NK-92 treated with Interleukin-12 subunit alpha and Interleukin-12 subunit beta, amount 100 ng/mL, for 24 hours (cell line): Measurements from ENCODE around the gene DTX1.

Source experiments
- DNase-seq: peaks from one replicate; lab custom pipeline; 2025; lab: John Stamatoyannopoulos, UW

Gene DTX1

DNA sequence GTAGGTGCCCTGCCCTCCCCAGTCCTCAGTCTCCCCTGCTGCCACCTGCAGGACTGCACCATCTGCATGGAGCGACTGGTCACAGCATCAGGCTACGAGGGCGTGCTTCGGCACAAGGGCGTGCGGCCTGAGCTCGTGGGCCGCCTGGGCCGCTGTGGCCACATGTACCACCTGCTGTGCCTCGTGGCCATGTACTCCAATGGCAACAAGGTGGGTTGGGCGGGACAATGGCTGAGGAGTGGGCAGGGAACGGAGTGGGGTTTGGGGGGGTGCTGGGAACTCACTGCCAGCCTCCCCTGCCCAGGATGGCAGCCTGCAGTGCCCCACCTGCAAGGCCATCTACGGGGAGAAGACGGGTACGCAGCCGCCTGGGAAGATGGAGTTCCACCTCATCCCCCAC is 38.2 kb downstream of the DTX1 start:
- DNase-seq, result no peak

DNA sequence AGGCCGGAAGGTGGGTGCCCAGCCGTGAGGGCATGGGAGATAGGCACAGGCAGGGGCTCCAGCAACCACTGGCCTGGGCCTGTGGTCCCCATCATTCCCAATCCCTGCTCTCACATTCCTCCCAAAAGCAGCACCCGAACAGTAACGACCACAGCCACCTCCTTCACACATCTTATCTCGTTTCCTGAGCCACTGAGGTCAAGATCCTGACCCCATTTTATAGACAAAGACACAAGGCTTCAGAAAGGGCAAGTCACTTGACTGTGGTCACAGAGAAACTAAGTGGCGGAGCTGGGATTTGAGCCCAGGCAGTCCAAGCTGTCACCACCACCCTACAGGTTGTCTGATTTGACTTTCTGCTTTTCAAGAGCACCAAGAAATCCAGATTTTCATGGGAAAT is 38.9 kb downstream of the DTX1 start:
- no peak for DNase-seq

DNA sequence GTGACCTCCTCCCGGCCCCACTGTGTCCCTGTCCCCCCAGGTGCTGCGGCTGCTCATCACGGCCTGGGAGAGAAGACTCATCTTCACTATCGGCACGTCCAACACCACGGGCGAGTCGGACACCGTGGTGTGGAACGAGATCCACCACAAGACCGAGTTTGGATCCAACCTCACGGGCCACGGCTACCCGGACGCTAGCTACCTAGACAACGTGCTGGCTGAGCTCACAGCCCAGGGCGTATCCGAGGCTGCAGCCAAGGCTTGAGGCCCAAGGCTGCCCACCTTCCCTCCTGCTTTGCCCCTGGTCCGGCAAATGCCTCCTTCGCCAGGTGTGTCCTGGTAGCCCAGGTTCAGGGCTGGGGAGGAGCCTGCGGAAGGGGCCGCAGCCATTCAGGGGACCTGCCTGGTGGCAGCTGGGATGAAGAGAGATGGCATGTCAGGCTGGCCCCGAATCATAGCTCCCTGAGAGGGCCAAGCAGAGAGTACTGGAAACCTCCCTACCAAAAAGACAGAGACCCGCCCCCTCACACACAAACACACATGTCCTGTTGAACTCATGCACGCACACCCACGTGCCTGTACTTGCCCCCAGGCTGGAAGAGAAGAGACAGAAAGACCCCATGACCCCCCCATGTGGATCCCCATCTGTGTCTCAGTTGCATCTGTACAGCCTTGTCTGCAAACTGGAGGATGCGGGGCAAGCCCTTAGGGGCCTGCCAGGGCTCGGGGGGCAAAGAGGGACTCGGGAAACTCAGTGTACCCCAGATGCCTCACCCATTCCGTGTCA is 40.3 kb downstream of the DTX1 start:
- no peak for DNase-seq

DNA sequence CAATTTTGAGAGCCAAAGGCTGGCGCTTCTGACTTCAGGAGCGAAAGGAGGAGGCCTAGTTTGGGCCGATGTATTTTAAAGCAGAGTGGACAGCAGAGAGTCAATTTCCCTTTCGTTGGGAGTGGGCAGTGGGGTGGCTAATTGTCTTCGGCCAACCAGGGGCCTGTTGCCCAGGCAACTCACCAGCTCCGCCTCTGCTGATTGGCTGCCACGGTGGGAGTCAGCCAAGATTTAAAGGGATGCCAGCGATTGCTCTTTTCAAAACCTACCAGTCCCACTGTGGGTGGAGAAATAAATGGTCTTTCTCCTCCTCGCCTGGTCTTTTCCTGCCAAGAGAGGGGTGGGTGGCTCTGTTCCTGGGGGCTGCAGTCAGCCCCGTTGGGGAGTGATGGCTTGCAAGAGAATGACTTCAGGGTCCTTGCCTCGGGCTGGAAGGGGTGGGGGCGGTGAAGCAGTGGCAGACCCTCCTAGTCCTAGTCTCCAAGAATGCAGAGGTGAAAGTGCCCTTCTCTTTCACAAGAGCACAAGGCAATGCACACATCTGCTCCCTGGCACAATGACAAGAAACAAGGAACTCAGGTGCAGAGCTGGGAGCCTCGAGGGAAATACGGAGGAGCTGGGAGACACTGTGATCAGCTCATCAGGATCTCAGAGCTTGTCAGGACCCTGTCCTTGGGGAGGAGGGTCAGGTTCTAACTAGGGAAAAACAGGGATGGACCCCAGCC is 41.3 kb downstream of the DTX1 start:
- no peak for DNase-seq

- peak; percentile 38 for DNase-seq
Observed at GRCh38 chr12:113098441-113099028, 42.0 kb downstream of the DTX1 start.

GRCh38 chr12:113099364-113099763 is 42.8 kb downstream of the DTX1 start:
- no peak for DNase-seq

- DNase-seq, result no peak
Observed at GRCh38 chr12:113099764-113100163, 43.2 kb downstream of the DTX1 start.

DNA sequence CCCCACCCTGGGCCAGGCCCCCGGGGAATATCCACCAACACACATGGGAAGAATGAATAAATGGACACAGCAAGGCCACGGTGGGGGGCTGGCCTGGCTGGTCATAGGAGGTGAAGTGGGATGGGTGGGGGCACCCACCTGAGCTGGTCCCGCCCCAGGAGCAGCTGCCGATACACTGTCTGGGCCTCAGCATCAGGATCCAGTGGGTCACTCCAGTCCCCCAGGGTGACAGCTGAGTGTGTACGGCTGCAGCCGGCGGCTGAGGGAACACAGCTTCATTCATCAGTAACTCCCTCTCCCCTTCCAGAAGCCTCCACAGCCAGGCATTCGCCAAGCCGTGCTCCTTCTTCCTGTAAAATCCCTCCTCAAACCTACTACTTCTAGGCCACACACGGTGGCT is 45.2 kb downstream of the DTX1 start:
- no peak for DNase-seq

DNA sequence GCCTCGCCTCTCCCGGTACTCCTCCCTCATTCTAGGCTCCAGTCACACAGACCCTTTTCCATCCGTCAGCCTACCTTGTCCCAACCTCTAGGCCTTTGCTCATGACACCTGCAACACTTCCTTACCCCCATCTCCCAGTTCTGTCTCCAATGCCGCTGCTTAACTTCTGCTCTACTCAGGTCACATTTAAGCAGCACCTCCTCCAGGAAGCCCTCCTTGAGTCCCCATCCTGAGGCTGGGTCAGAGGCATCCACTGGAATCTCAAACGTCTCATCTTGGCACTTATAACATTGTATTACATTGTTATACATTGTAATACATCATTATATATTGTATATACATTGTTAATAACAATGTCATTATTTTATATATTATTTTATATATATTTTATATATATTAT is 46.3 kb downstream of the DTX1 start:
- no peak for DNase-seq

- DNase-seq, result no peak
Observed at GRCh38 chr12:113103756-113104450, 47.4 kb downstream of the DTX1 start.

GRCh38 chr12:113104953-113105510 is 48.5 kb downstream of the DTX1 start:
- no peak for DNase-seq

- DNase-seq, result no peak
Observed at GRCh38 chr12:113105606-113106271, 49.2 kb downstream of the DTX1 start.

- no peak for DNase-seq
Observed at GRCh38 chr12:113106361-113106760, 49.8 kb downstream of the DTX1 start.

DNA sequence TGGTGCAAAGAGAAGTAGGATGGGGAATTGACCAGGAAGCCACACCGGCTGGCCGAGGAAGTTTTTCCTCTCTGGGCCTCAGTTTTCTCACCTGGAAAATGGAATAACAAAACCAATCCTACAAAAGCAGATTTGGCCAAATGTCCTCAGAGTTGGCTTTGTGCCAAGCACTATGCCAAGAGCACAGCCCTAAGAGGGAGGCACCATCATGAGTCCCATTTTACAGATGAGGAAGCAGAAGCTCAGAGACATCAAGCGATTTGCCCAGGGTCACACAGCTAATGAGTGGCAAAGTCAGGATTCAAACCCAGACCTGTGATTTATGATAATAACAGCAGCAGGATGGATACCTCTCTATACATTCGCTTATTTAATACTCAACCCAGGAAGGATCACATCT is 51.8 kb downstream of the DTX1 start:
- no peak for DNase-seq

GRCh38 chr12:113109360-113109759 is 52.8 kb downstream of the DTX1 start:
- DNase-seq, result no peak

- peak; percentile 38 for DNase-seq
Observed at GRCh38 chr12:113109872-113110599, 53.5 kb downstream of the DTX1 start.

DNA sequence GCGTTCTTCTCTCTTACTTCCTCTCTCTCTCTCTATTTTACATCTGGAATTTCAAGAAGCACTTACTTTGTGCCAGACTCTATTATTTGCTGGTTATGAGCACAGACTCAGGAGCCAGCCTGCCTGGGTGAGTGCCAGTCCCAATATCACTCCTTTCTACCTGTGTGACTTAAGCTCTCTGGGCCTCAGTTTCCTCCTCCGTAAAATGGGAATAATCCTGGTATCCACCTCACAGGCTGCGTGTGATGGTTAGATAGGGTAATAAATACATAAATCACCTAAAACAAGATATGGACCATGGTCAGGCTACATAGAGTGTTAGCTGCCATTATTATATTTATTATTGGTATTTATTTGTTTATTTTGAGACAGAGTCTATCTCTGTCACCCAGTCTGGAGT is 54.7 kb downstream of the DTX1 start:
- DNase-seq, result no peak

- DNase-seq, result no peak
Observed at GRCh38 chr12:113112043-113112899, 55.7 kb downstream of the DTX1 start.

DNA sequence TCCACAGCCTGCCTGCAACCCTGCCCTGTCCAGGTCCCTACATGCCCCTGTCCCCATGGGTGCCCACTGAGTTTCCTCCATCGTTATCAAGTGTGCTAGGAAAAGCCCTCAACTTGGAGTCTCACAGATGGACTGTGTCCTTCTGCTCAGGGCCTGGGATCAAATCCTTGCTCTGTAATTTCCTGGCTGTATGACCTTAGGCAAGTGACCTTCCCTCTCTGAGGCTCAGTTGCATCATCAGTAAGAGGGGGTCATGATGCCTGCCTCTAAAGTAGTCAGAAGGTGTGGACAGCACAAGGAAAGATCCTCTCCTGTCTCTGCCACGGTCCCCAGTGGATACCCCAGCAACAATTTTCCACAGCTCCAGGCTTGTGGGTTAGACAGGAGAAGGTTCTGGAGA is 56.9 kb downstream of the DTX1 start:
- DNase-seq, result no peak
